Measurements from ENCODE around the gene EXPH5.
"Not testable (repeated sequence)": the region's sequence is repeated elsewhere in the genome, so short reads cannot be mapped to it uniquely, and the experiment has no call there.

EXPH5 gene

GRCh38 chr11:108593214-108593922 lies at the start of gene EXPH5:
EXPH5 (minus strand) TSS chr11:108593768; CDS start chr11:108593536, 232 bp downstream.
- peak; percentile 21 for DNase-seq (ENCODE audit: low spot score)

DNA sequence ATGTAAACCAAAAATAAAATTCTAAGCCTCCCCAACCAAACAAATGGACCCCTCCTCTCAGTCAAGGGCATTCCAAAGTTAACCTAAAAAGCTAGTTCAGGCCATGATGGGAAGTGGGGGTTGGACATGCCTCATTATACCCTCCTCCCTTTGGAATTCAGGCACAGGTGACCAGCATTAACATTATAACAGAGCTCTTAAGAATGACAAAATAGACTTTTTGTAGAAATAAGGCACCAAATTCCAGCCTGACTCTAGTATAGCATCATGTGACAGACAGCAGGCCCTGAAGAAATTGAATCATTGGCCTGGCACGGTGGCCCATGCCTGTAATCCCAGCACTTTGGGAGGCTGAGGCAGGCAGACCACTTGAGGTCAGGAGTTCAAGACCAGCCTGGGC lies 48.2 kb upstream of the EXPH5 start:
- DNase-seq (ENCODE audit: low spot score): not testable (repeated sequence)

GRCh38 chr11:108639146-108639545 lies 45.6 kb upstream of the EXPH5 start:
- DNase-seq (ENCODE audit: low spot score): no peak

GRCh38 chr11:108636222-108636621 lies 42.7 kb upstream of the EXPH5 start:
- no peak for DNase-seq (ENCODE audit: low spot score)

DNA sequence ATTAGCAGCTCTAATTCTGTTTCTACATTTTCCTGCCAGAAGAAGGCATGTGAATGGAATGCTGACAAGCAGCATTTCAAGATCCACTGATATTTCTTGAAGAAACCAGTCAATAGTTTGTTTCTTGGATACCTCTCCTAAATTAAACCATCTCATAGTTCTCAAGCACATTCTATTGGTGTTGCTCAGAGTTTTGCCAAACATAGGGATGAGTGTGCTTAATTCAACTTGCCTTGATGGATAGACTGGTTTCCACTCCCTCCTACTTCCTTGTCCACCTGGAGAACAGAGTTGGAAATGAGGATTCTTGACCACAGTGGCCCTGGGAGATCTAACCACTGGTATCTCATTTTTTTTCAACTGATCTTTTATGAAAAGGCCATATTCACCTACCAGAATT lies 41.5 kb upstream of the EXPH5 start:
- DNase-seq (ENCODE audit: low spot score): no peak

DNA sequence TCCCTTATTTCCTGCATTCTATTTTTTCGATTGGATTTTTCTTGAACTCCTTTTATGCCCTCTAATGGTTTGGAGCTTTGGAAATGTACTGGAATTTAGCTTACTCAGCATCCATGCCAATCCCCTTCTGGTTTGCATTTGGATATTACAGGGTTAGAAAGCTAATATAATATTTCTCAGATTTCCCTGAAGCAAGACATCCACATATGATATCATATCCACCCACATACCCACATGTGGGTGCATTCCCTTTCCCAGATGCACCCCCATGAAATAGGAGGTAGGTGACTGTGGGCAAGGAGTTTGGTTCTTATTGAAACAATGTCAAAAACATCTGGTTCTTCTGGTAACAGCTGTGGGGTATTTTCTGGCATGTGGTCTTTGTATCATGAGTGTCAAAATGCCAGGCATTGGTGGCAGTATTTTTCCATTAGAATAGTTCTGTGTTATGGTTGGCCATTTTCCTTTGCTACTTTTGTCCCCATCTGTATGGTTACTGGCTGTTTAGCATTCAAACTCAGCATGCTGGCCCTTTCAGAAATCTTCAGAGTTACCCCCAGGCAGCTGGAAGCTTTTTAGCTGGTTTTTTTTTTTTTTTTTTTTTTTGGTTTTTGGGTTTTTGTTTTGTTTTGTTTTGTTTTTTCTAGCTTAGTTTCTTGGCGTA lies 38.6 kb upstream of the EXPH5 start:
- no peak for DNase-seq (ENCODE audit: low spot score)

- no peak for DNase-seq (ENCODE audit: low spot score)
These were observed 35.7 kb upstream of the EXPH5 start for GRCh38 chr11:108629274-108629673.

DNA sequence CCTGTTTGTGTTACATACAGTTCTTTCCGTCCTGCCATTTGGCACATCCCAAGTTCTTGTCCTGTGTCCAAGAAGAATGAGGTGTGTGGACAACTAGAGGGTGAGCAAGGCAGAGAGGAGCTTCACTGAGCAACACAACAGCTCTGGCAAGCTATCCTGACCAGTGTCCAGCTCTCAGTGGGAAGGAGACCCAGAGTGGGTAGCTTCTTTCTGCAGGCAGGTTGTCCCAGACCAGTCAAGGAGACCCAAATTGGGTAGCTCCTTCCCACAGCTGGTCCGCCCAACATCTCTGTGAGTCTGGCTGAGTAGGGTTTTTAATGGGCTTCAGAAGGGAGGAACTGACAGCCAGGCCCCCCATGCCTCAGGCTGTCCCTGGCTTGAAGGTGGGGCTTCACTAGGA lies 35.2 kb upstream of the EXPH5 start:
- no peak for DNase-seq (ENCODE audit: low spot score)

GRCh38 chr11:108628326-108628725 lies 34.8 kb upstream of the EXPH5 start:
- no peak for DNase-seq (ENCODE audit: low spot score)

DNA sequence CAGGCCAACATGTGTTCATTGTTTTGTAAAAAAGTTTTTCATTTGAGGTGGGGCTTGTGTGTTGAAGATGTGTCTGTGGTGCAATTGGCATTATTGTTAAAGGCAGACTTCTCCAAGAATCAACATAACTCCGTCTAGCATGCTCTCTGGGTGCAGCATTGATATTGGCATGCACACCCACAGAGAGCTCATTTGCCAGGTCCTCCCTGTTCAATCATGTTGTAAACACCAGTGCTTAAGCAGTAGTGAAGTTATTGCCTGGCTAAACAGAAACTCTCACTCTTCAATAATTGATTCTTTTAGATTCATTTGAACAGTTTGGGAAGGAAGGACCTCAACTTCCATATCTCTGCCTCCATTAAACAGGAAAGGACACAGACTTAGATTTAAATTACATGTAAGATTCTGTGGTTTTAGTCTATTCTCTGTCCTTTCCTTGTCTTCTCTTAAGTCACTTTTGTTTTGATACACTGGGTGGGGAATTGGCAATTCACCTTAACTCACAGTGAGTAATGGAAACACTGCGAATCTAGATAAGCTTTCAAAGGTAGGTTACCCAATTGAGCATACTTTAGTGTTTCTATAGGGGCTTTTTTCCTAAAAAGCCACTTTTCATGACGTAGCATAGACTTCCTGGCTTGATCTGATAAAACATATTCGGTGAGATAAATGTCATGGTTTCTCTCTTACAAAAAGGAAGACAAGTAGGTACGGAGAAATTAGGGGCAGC lies 30.8 kb upstream of the EXPH5 start:
- no peak for DNase-seq (ENCODE audit: low spot score)

- DNase-seq (ENCODE audit: low spot score): no peak
These were observed 28.8 kb upstream of the EXPH5 start for GRCh38 chr11:108622341-108622740.

DNA sequence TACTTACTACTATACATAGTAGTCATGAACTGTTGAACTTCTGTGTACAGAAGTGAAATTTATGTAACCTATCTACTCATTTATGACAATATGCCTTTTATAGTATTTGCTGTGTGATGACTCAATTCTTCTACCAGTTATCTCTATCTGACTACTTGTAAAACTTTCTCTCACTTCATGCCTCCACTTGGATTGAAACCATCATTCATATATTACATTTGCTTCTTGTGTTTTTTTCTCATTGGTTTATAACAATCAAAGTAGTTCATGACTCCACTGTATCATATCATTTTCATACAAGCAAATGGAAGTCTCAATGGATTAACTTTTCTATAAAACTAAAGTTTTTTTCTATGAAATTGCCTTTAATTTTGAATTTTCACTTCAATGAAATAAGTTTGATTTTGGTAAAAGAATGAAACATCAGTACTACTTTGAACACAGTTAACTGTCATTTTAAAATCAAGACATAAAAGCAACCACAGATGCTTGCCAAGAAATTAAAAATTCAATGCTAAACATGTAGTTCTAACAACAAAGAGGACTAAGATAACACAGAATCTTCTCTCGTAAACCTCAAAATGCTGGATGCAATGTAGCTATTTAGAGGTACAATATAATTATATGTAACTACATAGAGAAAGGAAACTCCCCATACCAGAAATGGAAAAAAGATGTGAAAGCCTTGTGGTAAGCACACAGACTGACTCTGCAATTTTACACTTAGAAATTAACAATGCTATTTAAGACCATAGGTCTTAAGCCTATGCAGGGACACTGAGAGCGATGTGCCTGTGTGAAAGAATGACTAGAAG lies 27.6 kb upstream of the EXPH5 start:
- DNase-seq (ENCODE audit: low spot score): no peak

DNA sequence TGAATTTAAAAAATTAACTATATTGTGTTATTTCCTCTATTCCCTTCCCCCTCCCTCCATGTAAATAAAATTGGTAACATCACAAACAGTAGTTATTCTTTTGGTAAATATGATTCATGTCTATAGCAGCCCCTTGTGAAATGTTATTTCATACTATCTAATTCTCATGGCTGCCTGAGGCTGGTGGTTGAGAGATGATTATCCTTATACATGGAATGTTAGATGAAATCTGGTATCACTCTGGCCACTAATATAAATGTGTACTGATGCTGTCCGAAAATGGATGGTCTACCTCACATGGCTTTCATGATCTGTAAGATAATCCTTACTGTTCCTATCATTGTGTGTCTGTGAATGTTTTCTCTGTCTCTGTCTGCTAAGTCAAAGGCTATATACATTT lies 25.0 kb upstream of the EXPH5 start:
- no peak for DNase-seq (ENCODE audit: low spot score)

- no peak for DNase-seq (ENCODE audit: low spot score)
These were observed 23.5 kb upstream of the EXPH5 start for GRCh38 chr11:108617055-108617454.

- DNase-seq (ENCODE audit: low spot score): peak; percentile 97
These were observed 23.0 kb upstream of the EXPH5 start for GRCh38 chr11:108616549-108616948.

DNA sequence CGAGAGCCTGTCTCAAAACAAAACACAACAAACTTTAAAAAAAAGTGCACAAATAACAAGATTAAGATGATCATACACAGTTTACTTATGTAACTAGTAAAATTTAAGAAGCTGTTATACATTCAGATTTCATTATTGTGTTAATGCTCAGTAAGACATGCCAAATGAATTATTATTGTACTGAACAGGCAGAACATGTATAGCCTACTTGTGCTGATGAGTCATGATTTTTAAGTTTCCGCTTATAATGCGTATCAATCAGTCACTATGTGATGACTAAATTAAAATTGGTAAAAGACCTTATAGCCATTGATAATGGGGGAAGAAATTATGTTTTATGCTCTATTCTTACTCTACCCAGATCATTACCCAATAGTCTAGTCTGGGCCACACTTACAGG lies 20.5 kb upstream of the EXPH5 start:
- no peak for DNase-seq (ENCODE audit: low spot score)

DNA sequence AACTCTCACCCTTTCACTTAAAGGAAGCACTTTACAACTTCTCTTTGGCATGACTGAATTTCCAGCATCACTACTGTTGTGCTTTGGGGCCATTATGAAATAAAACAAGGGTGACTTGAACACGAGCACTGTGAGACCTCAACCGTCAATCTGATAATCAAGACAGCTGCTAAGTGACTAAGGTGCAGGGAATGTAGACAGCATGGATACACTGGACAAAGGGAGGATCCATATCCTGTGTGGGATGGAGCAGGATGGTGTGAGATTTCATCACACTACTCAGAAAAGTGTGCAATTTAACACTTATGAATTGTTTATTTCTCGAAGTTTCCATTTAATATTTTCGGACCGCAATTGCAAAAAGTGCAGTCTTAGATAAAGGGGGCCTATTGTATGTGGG lies 16.1 kb upstream of the EXPH5 start:
- peak; percentile 31 for DNase-seq (ENCODE audit: low spot score)

DNA sequence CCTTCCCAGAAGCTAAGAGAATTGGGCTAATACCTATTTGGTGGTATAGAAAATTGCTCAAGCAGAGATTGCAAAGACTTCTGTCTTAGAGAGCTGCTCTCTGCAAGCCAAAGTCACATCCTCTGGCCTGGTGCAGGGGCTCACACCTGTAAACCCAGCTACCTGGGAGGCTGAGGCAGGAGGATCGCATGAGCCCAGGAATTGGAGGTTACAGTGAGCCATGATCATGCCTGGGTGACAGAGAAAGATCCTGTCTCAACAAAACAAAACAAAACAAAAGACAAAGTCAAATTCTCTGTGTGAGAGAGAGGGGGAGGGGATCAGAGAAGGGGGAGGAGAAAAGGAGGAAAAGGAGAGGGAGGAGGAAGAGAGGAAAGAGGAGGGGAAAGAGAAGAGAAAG lies 15.0 kb upstream of the EXPH5 start:
- DNase-seq (ENCODE audit: low spot score): no peak

- no peak for DNase-seq (ENCODE audit: low spot score)
These were observed 13.1 kb upstream of the EXPH5 start for GRCh38 chr11:108606495-108607160.

- DNase-seq (ENCODE audit: low spot score): no peak
These were observed 12.5 kb upstream of the EXPH5 start for GRCh38 chr11:108606070-108606469.

DNA sequence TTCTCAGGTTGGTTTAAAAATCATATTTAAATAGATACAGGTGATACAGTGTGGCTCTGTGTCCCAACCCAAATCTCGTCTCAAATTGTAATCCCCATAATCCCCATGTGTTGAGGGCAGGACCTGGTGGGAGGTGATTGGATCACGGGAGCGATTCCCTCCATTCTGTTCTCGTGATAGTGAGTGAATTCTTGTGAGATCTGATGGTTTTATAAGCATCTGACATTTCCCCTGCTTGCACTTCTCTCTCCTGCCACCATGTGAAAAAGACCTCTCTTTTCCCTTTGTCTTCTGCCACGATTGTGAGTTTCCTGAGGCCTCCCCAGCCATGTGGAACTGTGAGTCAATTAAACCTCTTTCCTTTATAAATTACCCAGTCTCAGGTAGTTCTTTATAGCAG lies 9.2 kb upstream of the EXPH5 start:
- not testable (repeated sequence) for DNase-seq (ENCODE audit: low spot score)

DNA sequence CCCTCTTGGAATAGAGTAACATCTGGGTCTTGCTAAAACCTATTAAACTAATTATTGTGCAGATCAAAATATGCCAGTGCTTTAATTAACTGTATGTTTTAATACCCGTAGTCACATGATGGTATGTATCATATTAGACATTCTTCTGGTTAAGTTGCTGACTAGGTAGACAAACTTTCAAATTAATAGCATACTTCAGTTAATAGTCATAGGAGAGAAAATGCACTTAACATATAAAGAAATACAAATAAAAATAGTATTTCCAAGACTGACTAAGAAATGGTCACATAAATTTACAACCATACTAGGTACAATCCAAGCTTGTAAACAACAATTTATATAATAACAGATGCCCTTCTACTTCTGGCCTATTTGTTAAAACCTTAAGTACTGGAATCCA lies 7.6 kb upstream of the EXPH5 start:
- no peak for DNase-seq (ENCODE audit: low spot score)
